Neural cell (in vitro differentiated cells): Measurements from ENCODE around the gene CPPED1. TPM values are rescaled to one million over a fixed set of nuclear protein-coding genes. Genes with fewer than 3 reads are reported as not detected.

Experiments
- H2AFZ ChIP-seq: fragments of 200-600, 300-800 bp; sonication (generic), shearing (Covaris generic); 2 replicates; pipeline ENCODE4 v1.6.0; 2014; ENCODE audit warnings: low read depth, mild to moderate bottlenecking, antibody characterized with exemption, low read length, moderate library complexity
- H3F3A ChIP-seq: fragments of 200-600 bp; shearing (Covaris generic); 2 replicates; pipeline ENCODE4 v1.6.1; 2016; ENCODE audit warnings: mild to moderate bottlenecking, moderate library complexity, mixed read lengths, antibody characterized with exemption, low read length; ENCODE audit not compliant: insufficient read depth, poor library complexity, severe bottlenecking
- H3K27ac ChIP-seq: fragments of 200-600, 300-800 bp; sonication (generic), shearing (Covaris generic); 2 replicates; pipeline ENCODE4 v1.5.1; 2014; ENCODE audit warnings: mild to moderate bottlenecking, low read length, moderate library complexity
- H3K27me3 ChIP-seq: fragments of 300-800, 200-600 bp; sonication (generic), shearing (Covaris generic); 2 replicates; pipeline ENCODE4 v1.6.0; 2014; ENCODE audit warnings: mild to moderate bottlenecking, low read depth, low read length, moderate library complexity; ENCODE audit not compliant: insufficient read depth
- H3K36me3 ChIP-seq: fragments of 300-800, 200-600 bp; sonication (generic), shearing (Covaris generic); 2 replicates; pipeline ENCODE4 v1.5.1; 2014; ENCODE audit warnings: mild to moderate bottlenecking, antibody characterized with exemption, low read length, moderate library complexity; ENCODE audit not compliant: insufficient read depth
- H3K4me2 ChIP-seq: fragments of 300-800, 200-600 bp; sonication (generic), shearing (Covaris generic); 2 replicates; pipeline ENCODE4 v1.6.0; 2014; ENCODE audit warnings: mild to moderate bottlenecking, low read length
- H3K4me3 ChIP-seq: fragments of 300-800, 200-600 bp; sonication (generic), shearing (Covaris generic); 2 replicates; pipeline ENCODE4 v1.5.1; 2014; ENCODE audit warnings: mild to moderate bottlenecking, low read length, moderate library complexity
- H3K79me2 ChIP-seq: fragments of 200-600 bp; shearing (Covaris generic); replicated peaks from 2 replicates; pipeline ENCODE4 v1.6.0; 2014; ENCODE audit warnings: mild to moderate bottlenecking, low read length, moderate library complexity; ENCODE audit not compliant: insufficient read depth
- H3K9ac ChIP-seq: fragments of 300-800, 200-600 bp; sonication (generic), shearing (Covaris generic); 2 replicates; pipeline ENCODE4 v1.6.1; 2016; ENCODE audit warnings: mild to moderate bottlenecking, low read length, mixed read lengths
- H3K9me2 ChIP-seq: fragments of 200-600 bp; shearing (Covaris generic); 2 replicates; pipeline ENCODE4 v1.6.1; 2016; ENCODE audit warnings: mild to moderate bottlenecking, low read length, mixed read lengths; ENCODE audit not compliant: insufficient read depth
- H3K9me3 ChIP-seq: fragments of 200-600, 300-800 bp; sonication (generic), shearing (Covaris generic); 2 replicates; pipeline ENCODE4 v1.6.1; 2016; ENCODE audit warnings: mild to moderate bottlenecking, mixed run types, low read length, moderate library complexity, mixed read lengths
- H4K20me1 ChIP-seq: fragments of 200-600 bp; shearing (Covaris generic); 2 replicates; pipeline ENCODE4 v1.6.1; 2016; ENCODE audit warnings: mild to moderate bottlenecking, mixed run types; ENCODE audit not compliant: insufficient read depth
- CTCF ChIP-seq: fragments of 450-650 bp; IDR thresholded peaks from 2 replicates; pipeline ENCODE4 v1.5.1; 2014; ENCODE audit warnings: antibody characterized with exemption, mild to moderate bottlenecking, moderate library complexity; ENCODE audit not compliant: poor library complexity, severe bottlenecking
- EP300 ChIP-seq: fragments of 450-650 bp; conservative IDR thresholded peaks from 2 replicates; pipeline ENCODE4 v1.6.1; 2014; ENCODE audit warnings: antibody characterized with exemption, mild to moderate bottlenecking, moderate library complexity; ENCODE audit not compliant: poor library complexity, severe bottlenecking
- EZH2 ChIP-seq: fragments of 200-600, 300-800 bp; shearing (Covaris generic), sonication (generic); IDR thresholded peaks from 2 replicates; pipeline ENCODE4 v1.6.1; 2014; ENCODE audit warnings: antibody characterized with exemption, low read length, borderline replicate concordance, mild to moderate bottlenecking; ENCODE audit not compliant: insufficient read depth, poor library complexity, severe bottlenecking
- MXI1 ChIP-seq: fragments of 450-650 bp; conservative IDR thresholded peaks from 2 replicates; pipeline ENCODE4 v1.6.1; 2014; ENCODE audit warnings: antibody characterized with exemption, mild to moderate bottlenecking; ENCODE audit not compliant: poor library complexity, severe bottlenecking
- POLR2AphosphoS5 ChIP-seq: IDR thresholded peaks from 2 replicates; pipeline ENCODE4 v1.6.1; 2012
- RAD21 ChIP-seq: fragments of 450-650 bp; conservative IDR thresholded peaks from 2 replicates; pipeline ENCODE4 v1.6.1; 2014; ENCODE audit warnings: antibody characterized with exemption, mild to moderate bottlenecking, moderate library complexity
- SMC3 ChIP-seq: fragments of 450-650 bp; conservative IDR thresholded peaks from 2 replicates; pipeline ENCODE4 v1.6.1; 2014; ENCODE audit warnings: antibody characterized with exemption, mild to moderate bottlenecking, moderate library complexity; ENCODE audit not compliant: poor library complexity
- TAF1 ChIP-seq: IDR thresholded peaks from 2 replicates; pipeline ENCODE4 v1.6.1; 2012; ENCODE audit warnings: low read depth
- polyA plus RNA-seq: library from polyadenylated mRNA; depleted of rRNA; stranded (reverse); fragments of >200 nt; gene quantifications from 2 replicates; pipeline ENCODE4 v1.2.3, GENCODE V29; 2014
- TF ChIP-seq, protein P1 (sequence below): IDR thresholded peaks from 2 replicates; pipeline ENCODE4 v1.6.1; 2012; ENCODE audit warnings: borderline replicate concordance

The CPPED1 gene
- polyA plus RNA-seq, 1 donor from 2014 or later: 2.5 TPM

DNA sequence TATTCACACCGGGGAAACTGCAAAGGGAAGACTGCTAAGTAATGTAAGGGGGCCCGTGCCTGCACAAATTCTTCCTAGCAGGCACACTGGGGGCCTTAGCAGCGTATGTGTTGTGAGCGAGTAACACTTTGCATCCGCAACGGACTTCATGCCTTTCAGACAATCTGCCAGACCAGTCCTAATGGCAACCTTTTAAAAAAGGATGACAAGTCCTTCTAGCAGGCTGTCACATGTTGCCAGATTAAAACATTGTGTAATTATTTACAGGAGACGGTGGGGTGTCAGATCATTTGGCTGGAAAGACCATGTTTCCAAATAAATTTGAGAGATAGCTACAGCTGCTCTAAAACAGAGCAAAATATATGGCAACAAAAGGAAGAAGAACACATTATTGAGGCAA, 46.1 kb downstream of the CPPED1 start:
- Histone ChIP-seq H3K27me3 (no peaks in the 10 kb centered on the region), H3K9me3 (no peaks in the 10 kb centered on the region), H4K20me1 (no peaks in the 10 kb centered on the region), H3K4me3 (no peak overlapping the region), H3K4me2 (peak overlapping the region; percentile 40), H3K36me3 (no peaks in the 10 kb centered on the region), H2AFZ (no peak overlapping the region), H3K9me2 (no peaks in the 10 kb centered on the region), H3F3A (no peaks in the 10 kb centered on the region), H3K9ac (no peak overlapping the region), H3K27ac (peak overlapping the region; percentile 15), H3K79me2 (no peaks in the 10 kb centered on the region)
- TF ChIP-seq MXI1: no peak
- TF ChIP-seq RAD21: no peak
- TF ChIP-seq CTCF: no peak
- no peak for TF ChIP-seq TAF1
- TF ChIP-seq EZH2: no peak
- TF ChIP-seq POLR2AphosphoS5: no peak
- TF ChIP-seq, protein P1, sequence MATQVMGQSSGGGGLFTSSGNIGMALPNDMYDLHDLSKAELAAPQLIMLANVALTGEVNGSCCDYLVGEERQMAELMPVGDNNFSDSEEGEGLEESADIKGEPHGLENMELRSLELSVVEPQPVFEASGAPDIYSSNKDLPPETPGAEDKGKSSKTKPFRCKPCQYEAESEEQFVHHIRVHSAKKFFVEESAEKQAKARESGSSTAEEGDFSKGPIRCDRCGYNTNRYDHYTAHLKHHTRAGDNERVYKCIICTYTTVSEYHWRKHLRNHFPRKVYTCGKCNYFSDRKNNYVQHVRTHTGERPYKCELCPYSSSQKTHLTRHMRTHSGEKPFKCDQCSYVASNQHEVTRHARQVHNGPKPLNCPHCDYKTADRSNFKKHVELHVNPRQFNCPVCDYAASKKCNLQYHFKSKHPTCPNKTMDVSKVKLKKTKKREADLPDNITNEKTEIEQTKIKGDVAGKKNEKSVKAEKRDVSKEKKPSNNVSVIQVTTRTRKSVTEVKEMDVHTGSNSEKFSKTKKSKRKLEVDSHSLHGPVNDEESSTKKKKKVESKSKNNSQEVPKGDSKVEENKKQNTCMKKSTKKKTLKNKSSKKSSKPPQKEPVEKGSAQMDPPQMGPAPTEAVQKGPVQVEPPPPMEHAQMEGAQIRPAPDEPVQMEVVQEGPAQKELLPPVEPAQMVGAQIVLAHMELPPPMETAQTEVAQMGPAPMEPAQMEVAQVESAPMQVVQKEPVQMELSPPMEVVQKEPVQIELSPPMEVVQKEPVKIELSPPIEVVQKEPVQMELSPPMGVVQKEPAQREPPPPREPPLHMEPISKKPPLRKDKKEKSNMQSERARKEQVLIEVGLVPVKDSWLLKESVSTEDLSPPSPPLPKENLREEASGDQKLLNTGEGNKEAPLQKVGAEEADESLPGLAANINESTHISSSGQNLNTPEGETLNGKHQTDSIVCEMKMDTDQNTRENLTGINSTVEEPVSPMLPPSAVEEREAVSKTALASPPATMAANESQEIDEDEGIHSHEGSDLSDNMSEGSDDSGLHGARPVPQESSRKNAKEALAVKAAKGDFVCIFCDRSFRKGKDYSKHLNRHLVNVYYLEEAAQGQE: no peak

DNA sequence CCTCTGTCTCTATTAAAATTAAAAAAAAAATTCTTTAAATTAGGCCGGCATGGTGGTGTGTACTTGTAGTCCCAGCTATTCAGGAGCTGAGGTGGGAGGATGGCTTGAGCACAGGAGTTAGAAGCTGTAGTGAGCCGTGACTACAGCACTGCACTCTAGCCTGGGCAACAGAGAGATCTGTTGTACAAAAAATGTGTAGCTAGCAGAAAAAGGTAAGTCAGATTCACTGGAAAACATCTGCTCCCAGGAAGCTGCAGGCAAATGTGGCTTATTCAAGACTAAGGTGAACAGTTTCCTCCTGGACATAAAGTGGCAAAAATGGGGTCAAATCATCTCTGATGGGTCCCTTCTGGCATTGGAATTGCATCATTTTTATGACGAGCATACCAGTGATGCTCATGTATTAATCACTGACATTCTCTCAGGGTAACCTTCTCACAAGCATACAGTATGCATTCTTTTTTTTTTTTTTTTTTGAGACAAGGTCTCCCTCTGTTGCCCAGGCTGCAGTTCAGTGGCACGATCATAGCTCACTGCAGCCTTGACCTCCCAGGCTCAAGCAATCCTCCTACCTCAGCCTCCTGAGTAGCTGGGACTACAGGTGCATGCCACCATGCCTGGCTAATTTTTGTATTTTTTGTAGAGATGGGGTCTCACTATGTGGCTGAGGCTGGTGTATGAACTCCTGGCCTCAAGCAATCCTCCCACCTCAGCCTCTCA, 48.7 kb downstream of the CPPED1 start:
- H3K9me2 ChIP-seq: no peaks in the 10 kb centered on the region
- no peaks in the 10 kb centered on the region for H4K20me1 ChIP-seq
- no peaks in the 10 kb centered on the region for H3K79me2 ChIP-seq
- H3F3A ChIP-seq: no peaks in the 10 kb centered on the region
- H3K36me3 ChIP-seq: no peaks in the 10 kb centered on the region
- H3K4me2 ChIP-seq: no peak overlapping the region
- no peak for TF ChIP-seq EZH2
- TF ChIP-seq POLR2AphosphoS5: no peak
- no peak for TF ChIP-seq CTCF
- TF ChIP-seq, protein P1: no peak
- TF ChIP-seq RAD21: no peak
- TF ChIP-seq MXI1: no peak
- no peak for TF ChIP-seq SMC3
- TF ChIP-seq EP300: no peak
- no peak for TF ChIP-seq TAF1
- H3K27ac ChIP-seq: no peak overlapping the region
- H2AFZ ChIP-seq: no peak overlapping the region
- H3K9ac ChIP-seq: no peak overlapping the region
- no peak overlapping the region for H3K4me3 ChIP-seq
- no peaks in the 10 kb centered on the region for H3K27me3 ChIP-seq
- H3K9me3 ChIP-seq: no peaks in the 10 kb centered on the region
